Measurements from ENCODE around the gene GALNT14. TPM values are rescaled to one million over a fixed set of nuclear protein-coding genes. Genes with fewer than 3 reads are reported as not detected.

GALNT14 gene
- total and polyA plus RNA-seq, 9 of the 15 experiments (the other 6 are each of a cell fraction or from before 2014, with no cell fraction given), result 0.11 TPM; not detected in 8

- BruUV-seq (replicated peaks), result no TSS peak
- H3K9me3 ChIP-seq (replicated peaks; ENCODE audit: control insufficient read depth, insufficient read depth, low read depth, low read length), result no peaks in the 10 kb centered on the region
- in situ Hi-C loops (cut with MboI), result no loop called here
- H3K79me2 ChIP-seq (ENCODE audit: control insufficient read depth, insufficient read depth, low read length), result no peaks in the 10 kb centered on the region
- peaks cover 0 to 14% of the 10 kb centered on the region in 2 experiments; a peak in 1 of 5 replicates for H3K27me3 ChIP-seq (ENCODE audit: control insufficient read depth in 2 of 2, insufficient read depth in 2 of 2, low read length in 2 of 2)
- H3K9me1 ChIP-seq (ENCODE audit: control insufficient read depth, insufficient read depth, low read length), result peaks cover 3% of the 10 kb centered on the region
- CTCF ChIA-PET (ENCODE audit: low intra/inter-chr PET ratio), result no interaction called here
- no peak overlapping the region for H3K4me3 ChIP-seq
- intact Hi-C loops (cut with micrococcal nuclease), result loop anchor here (10.0 kb wide), 2 partner anchors 114 to 274 kb away; no protein-coding TSS in a partner anchor
- no peak for DNase-seq (ENCODE audit: extremely low read depth in 1 of 4, low spot score in 3 of 4)
- no peak for FAIRE-seq
- no peak overlapping the region for H3K4me2 ChIP-seq (ENCODE audit: insufficient read depth, low read length)
- no peaks in the 10 kb centered on the region for H3K4me1 ChIP-seq (replicated peaks in 1 of 2; ENCODE audit: control insufficient read depth in 2 of 2, insufficient read depth in 2 of 2, low read length in 2 of 2)
- H3K27ac ChIP-seq (ENCODE audit: extremely low read depth, low read depth, low read length), result no peak overlapping the region
- ATAC-seq, result no peak
- H4K20me1 ChIP-seq (replicated peaks; ENCODE audit: control insufficient read depth, insufficient read depth, low read length), result no peaks in the 10 kb centered on the region
- H2AFZ ChIP-seq (ENCODE audit: low read depth, low read length), result no peak overlapping the region
- H3K36me3 ChIP-seq (ENCODE audit: control insufficient read depth, insufficient read depth, low read length), result no peaks in the 10 kb centered on the region
- no peak overlapping the region for H3K9ac ChIP-seq (ENCODE audit: insufficient read depth in 1 of 2, low read depth in 2 of 2, low read length in 2 of 2)
- POLR2A ChIA-PET, result interaction anchor here (0.8 to 1.0 kb wide), 3 partner anchors 10 to 12 kb away, joined by 3 to 4 read pairs (median 3); no protein-coding TSS in a partner anchor
- 0% methylated on average over 6 of the region's 6 CpGs for WGBS (ENCODE audit: insufficient coverage, low coverage, missing lambda C conversion rate)
- TF ChIP-seq NFE2 (IDR thresholded peaks at IDR 0.05; ENCODE audit: low read depth) (no peak), KDM1A (IDR thresholded peaks at IDR 0.05) (no peak), ZFX (CRISPR knock-in tag; IDR thresholded peaks at IDR 0.05) (no peak), ZBTB26 (CRISPR knock-in tag; IDR thresholded peaks at IDR 0.05) (no peak), ELF4 (CRISPR knock-in tag; IDR thresholded peaks at IDR 0.05) (no peak), HNRNPL (IDR thresholded peaks at IDR 0.05; ENCODE audit: low read depth, low read length) (no peak), NBN (IDR thresholded peaks at IDR 0.05; ENCODE audit: low read depth) (no peak), ZBTB17 (CRISPR knock-in tag; IDR thresholded peaks at IDR 0.05) (no peak), ETV1 (tag; conservative IDR thresholded peaks at IDR 0.05; ENCODE audit: low read depth) (no peak), AFF4 (CRISPR knock-in tag; IDR thresholded peaks at IDR 0.05) (no peak)
- TF ChIP-seq, protein P1, sequence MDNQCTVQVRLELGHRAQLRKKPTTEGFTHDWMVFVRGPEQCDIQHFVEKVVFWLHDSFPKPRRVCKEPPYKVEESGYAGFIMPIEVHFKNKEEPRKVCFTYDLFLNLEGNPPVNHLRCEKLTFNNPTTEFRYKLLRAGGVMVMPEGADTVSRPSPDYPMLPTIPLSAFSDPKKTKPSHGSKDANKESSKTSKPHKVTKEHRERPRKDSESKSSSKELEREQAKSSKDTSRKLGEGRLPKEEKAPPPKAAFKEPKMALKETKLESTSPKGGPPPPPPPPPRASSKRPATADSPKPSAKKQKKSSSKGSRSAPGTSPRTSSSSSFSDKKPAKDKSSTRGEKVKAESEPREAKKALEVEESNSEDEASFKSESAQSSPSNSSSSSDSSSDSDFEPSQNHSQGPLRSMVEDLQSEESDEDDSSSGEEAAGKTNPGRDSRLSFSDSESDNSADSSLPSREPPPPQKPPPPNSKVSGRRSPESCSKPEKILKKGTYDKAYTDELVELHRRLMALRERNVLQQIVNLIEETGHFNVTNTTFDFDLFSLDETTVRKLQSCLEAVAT (IDR thresholded peaks at IDR 0.05), result no peak
Observed at GRCh38 chr2:31060397-31060796, 77.8 kb downstream of the GALNT14 start.
